ENCODE results near the gene CSNK1A1.

DNA sequence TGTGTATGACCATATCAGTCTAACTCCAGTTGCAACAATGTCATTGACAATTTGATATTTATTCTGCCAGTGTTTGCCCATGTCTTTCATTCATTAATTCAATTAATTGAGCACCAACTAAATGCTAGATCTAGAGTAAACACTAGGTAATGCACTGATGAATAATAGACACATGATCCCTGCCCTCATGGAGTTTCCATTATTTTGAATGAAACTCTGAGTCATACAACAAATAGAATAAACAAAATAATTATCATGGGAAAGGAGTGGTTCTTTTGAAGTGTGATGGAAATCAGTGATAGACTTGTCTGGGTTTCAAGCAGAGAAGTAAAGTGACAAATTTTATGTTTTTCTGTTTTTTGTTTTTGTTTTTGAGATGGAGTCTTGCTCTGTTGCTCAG is 34.7 kb upstream of the CSNK1A1 start:
- TF ChIP-seq, protein P1, sequence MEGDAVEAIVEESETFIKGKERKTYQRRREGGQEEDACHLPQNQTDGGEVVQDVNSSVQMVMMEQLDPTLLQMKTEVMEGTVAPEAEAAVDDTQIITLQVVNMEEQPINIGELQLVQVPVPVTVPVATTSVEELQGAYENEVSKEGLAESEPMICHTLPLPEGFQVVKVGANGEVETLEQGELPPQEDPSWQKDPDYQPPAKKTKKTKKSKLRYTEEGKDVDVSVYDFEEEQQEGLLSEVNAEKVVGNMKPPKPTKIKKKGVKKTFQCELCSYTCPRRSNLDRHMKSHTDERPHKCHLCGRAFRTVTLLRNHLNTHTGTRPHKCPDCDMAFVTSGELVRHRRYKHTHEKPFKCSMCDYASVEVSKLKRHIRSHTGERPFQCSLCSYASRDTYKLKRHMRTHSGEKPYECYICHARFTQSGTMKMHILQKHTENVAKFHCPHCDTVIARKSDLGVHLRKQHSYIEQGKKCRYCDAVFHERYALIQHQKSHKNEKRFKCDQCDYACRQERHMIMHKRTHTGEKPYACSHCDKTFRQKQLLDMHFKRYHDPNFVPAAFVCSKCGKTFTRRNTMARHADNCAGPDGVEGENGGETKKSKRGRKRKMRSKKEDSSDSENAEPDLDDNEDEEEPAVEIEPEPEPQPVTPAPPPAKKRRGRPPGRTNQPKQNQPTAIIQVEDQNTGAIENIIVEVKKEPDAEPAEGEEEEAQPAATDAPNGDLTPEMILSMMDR (conservative IDR thresholded peaks at IDR 0.05; ENCODE audit: low read depth, low read length) = no peak
- TF ChIP-seq, protein P2, sequence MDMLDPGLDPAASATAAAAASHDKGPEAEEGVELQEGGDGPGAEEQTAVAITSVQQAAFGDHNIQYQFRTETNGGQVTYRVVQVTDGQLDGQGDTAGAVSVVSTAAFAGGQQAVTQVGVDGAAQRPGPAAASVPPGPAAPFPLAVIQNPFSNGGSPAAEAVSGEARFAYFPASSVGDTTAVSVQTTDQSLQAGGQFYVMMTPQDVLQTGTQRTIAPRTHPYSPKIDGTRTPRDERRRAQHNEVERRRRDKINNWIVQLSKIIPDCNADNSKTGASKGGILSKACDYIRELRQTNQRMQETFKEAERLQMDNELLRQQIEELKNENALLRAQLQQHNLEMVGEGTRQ (IDR thresholded peaks at IDR 0.05; ENCODE audit: low read depth, low read length) = no peak
- no peak for TF ChIP-seq POLR2A (IDR thresholded peaks at IDR 0.05; ENCODE audit: low read depth, low read length)
- no peak for TF ChIP-seq FOS (IDR thresholded peaks at IDR 0.05; ENCODE audit: low read depth, low read length)
- no peak for TF ChIP-seq RFX5 (IDR thresholded peaks at IDR 0.05; ENCODE audit: low read depth, low read length)
- TF ChIP-seq CEBPB (IDR thresholded peaks at IDR 0.05; ENCODE audit: low read depth, low read length) = no peak
- no peak for TF ChIP-seq NFE2L2 (IDR thresholded peaks at IDR 0.05; ENCODE audit: low read depth, low read length)
- TF ChIP-seq SMC3 (IDR thresholded peaks at IDR 0.05; ENCODE audit: low read depth, low read length) = no peak
